Astrocyte (in vitro differentiated cells and primary cell): ENCODE measurements around the gene OVOL2. TPM values are rescaled to one million over a fixed set of nuclear protein-coding genes. Genes with fewer than 3 reads are reported as not detected.

ENCODE experiments used
- DNase-seq: peaks from one replicate; pipeline ENCODE4 v3.0.0-alpha.2; 2010; ENCODE audit warnings: low read depth
- FAIRE-seq: peaks from 2 replicates; lab custom pipeline; 2011; peaks lifted over from hg19 to GRCh38; lab: Jason Lieb, UNC
- H2AFZ ChIP-seq: 2 replicates; pipeline ENCODE4 v1.6.0; 2012; ENCODE audit warnings: low read depth, low read length, inconsistent platforms
- H3K27ac ChIP-seq: 2 replicates; pipeline ENCODE4 v1.5.1; 2011; ENCODE audit warnings: low read depth, low read length, inconsistent platforms
- H3K27me3 ChIP-seq: 2 replicates; pipeline ENCODE4 v1.6.0; 2011; ENCODE audit warnings: low read length, inconsistent platforms; ENCODE audit not compliant: insufficient read depth
- H3K36me3 ChIP-seq: 2 replicates; pipeline ENCODE4 v1.5.1; 2011; ENCODE audit warnings: low read length, inconsistent platforms; ENCODE audit not compliant: insufficient read depth
- H3K4me1 ChIP-seq: 2 replicates; pipeline ENCODE4 v1.5.1; 2011; ENCODE audit warnings: low read length, inconsistent platforms; ENCODE audit not compliant: insufficient read depth
- H3K4me2 ChIP-seq: 2 replicates; pipeline ENCODE4 v1.6.0; 2012; ENCODE audit warnings: low read length, inconsistent platforms
- H3K4me3 ChIP-seq: 2 replicates; pipeline ENCODE4 v1.5.1; 2011; ENCODE audit warnings: low read depth, mild to moderate bottlenecking, low read length, inconsistent platforms; ENCODE audit not compliant: insufficient read depth
- H3K79me2 ChIP-seq: 2 replicates; pipeline ENCODE4 v1.6.0; 2012; ENCODE audit warnings: mild to moderate bottlenecking, low read length, inconsistent platforms; ENCODE audit not compliant: insufficient read depth
- H3K9ac ChIP-seq: 2 replicates; pipeline ENCODE4 v1.6.0; 2012; ENCODE audit warnings: mild to moderate bottlenecking, low read length, inconsistent platforms
- H3K9me3 ChIP-seq: 2 replicates; pipeline ENCODE4 v1.5.1; 2012; ENCODE audit warnings: low read depth, mild to moderate bottlenecking, low read length, inconsistent platforms; ENCODE audit not compliant: insufficient read depth
- H4K20me1 ChIP-seq: 2 replicates; pipeline ENCODE4 v1.6.0; 2012; ENCODE audit warnings: low read length, inconsistent platforms; ENCODE audit not compliant: insufficient read depth
- H3K27ac Mint-ChIP-seq: one replicate; pipeline ENCODE4 v1.8.0; 2021; ENCODE audit warnings: mild to moderate bottlenecking, mixed read lengths; ENCODE audit not compliant: unreplicated experiment
- H3K27me3 Mint-ChIP-seq: one replicate; pipeline ENCODE4 v1.8.0; 2021; ENCODE audit warnings: low read depth, mixed read lengths; ENCODE audit not compliant: unreplicated experiment
- H3K36me3 Mint-ChIP-seq: one replicate; pipeline ENCODE4 v1.8.0; 2021; ENCODE audit warnings: low read depth, mixed read lengths; ENCODE audit not compliant: unreplicated experiment
- H3K4me1 Mint-ChIP-seq: one replicate; pipeline ENCODE4 v1.8.0; 2021; ENCODE audit warnings: low read depth, mixed read lengths; ENCODE audit not compliant: unreplicated experiment
- H3K4me3 Mint-ChIP-seq: one replicate; pipeline ENCODE4 v1.8.0; 2021; ENCODE audit warnings: mild to moderate bottlenecking, moderate library complexity, mixed read lengths; ENCODE audit not compliant: unreplicated experiment
- H3K9me3 Mint-ChIP-seq: one replicate; pipeline ENCODE4 v1.8.0; 2021; ENCODE audit warnings: mild to moderate bottlenecking, mixed read lengths; ENCODE audit not compliant: unreplicated experiment
- CTCF ChIP-seq: IDR thresholded peaks from 2 replicates; pipeline ENCODE4 v1.5.1; 2011; ENCODE audit warnings: low read depth, mild to moderate bottlenecking, inconsistent platforms, low read length, moderate library complexity; ENCODE audit not compliant: insufficient read depth
- EZH2 ChIP-seq: IDR thresholded peaks from 2 replicates; pipeline ENCODE4 v1.6.1; 2012; ENCODE audit warnings: mild to moderate bottlenecking, low read length, inconsistent platforms; ENCODE audit not compliant: insufficient read depth
- total RNA-seq: library from RNA; stranded (reverse); gene quantifications from 2 replicates; pipeline ENCODE4 v1.2.1, GENCODE V29; 2021

The OVOL2 gene
- total RNA-seq, 1 donor from 2014 or later = 0.57 TPM

GRCh38 chr20:18057994-18058349, 256 bp upstream of the OVOL2 start:
- Mint-ChIP-seq H3K36me3 (no peaks in the 10 kb centered on the region), H3K27ac (no peak overlapping the region), H3K4me1 (peaks cover 6% of the 10 kb centered on the region), H3K4me3 (peak overlapping the region; percentile 50), H3K27me3 (peaks cover 60% of the 10 kb centered on the region), H3K9me3 (no peaks in the 10 kb centered on the region)
- H3K36me3 ChIP-seq = no peaks in the 10 kb centered on the region
- H3K4me2 ChIP-seq = no peak overlapping the region
- H3K4me1 ChIP-seq = no peaks in the 10 kb centered on the region
- peaks cover 63% of the 10 kb centered on the region for H3K27me3 ChIP-seq
- H2AFZ ChIP-seq = no peak overlapping the region
- H3K4me3 ChIP-seq = no peak overlapping the region
- no peak for DNase-seq
- TF ChIP-seq EZH2 (no peak), CTCF (no peak)
- no peak overlapping the region for H3K27ac ChIP-seq
- H3K9ac ChIP-seq = no peak overlapping the region
- no peaks in the 10 kb centered on the region for H4K20me1 ChIP-seq
- no peak for FAIRE-seq
- no peaks in the 10 kb centered on the region for H3K9me3 ChIP-seq
- H3K79me2 ChIP-seq = no peaks in the 10 kb centered on the region

GRCh38 chr20:18056174-18057100, 1.3 kb downstream of the OVOL2 start:
- Histone ChIP-seq H2AFZ (no peak overlapping the region), H3K4me1 (no peaks in the 10 kb centered on the region), H3K9me3 (no peaks in the 10 kb centered on the region), H3K79me2 (no peaks in the 10 kb centered on the region), H4K20me1 (no peaks in the 10 kb centered on the region), H3K27ac (no peak overlapping the region), H3K27me3 (peaks cover 59% of the 10 kb centered on the region), H3K4me3 (no peak overlapping the region), H3K4me2 (peak overlapping the region; percentile 57), H3K36me3 (no peaks in the 10 kb centered on the region), H3K9ac (no peak overlapping the region)
- peaks cover 60% of the 10 kb centered on the region for H3K27me3 Mint-ChIP-seq
- H3K36me3 Mint-ChIP-seq = no peaks in the 10 kb centered on the region
- peaks cover 6% of the 10 kb centered on the region for H3K4me1 Mint-ChIP-seq
- DNase-seq (no peak), FAIRE-seq (no peak)
- no peaks in the 10 kb centered on the region for H3K9me3 Mint-ChIP-seq
- H3K4me3 Mint-ChIP-seq = peak overlapping the region; percentile 64
- TF ChIP-seq CTCF = no peak
- peak; percentile 19 for TF ChIP-seq EZH2
- no peak overlapping the region for H3K27ac Mint-ChIP-seq

- Mint-ChIP-seq H3K36me3 (no peaks in the 10 kb centered on the region), H3K4me3 (no peak overlapping the region), H3K27me3 (peaks cover 61% of the 10 kb centered on the region), H3K27ac (no peak overlapping the region), H3K4me1 (peaks cover 6% of the 10 kb centered on the region), H3K9me3 (no peaks in the 10 kb centered on the region)
- Histone ChIP-seq H3K4me2 (no peak overlapping the region), H3K9me3 (no peaks in the 10 kb centered on the region), H4K20me1 (no peaks in the 10 kb centered on the region), H3K4me3 (no peak overlapping the region), H2AFZ (no peak overlapping the region), H3K79me2 (no peaks in the 10 kb centered on the region), H3K9ac (no peak overlapping the region), H3K36me3 (no peaks in the 10 kb centered on the region), H3K27ac (no peak overlapping the region), H3K27me3 (peaks cover 56% of the 10 kb centered on the region), H3K4me1 (no peaks in the 10 kb centered on the region)
- TF ChIP-seq CTCF (no peak), EZH2 (no peak)
- DNase-seq (no peak), FAIRE-seq (no peak)
Measured at GRCh38 chr20:18055261-18055660, 2.5 kb downstream of the OVOL2 start.
